GM12864 (cell line): ENCODE results near the gene ALG5.

ENCODE experiments used
- DNase-seq: peaks from one replicate; pipeline ENCODE4 v3.0.0-alpha.2; 2011; ENCODE audit warnings: low read depth
- H3K4me3 ChIP-seq: 2 replicates; pipeline ENCODE4 v1.5.1; 2011; ENCODE audit warnings: mild to moderate bottlenecking, low read depth, low read length, control low read depth
- TF ChIP-seq, protein P1 (sequence below): IDR thresholded peaks from 2 replicates; pipeline ENCODE4 v1.5.1; 2011; ENCODE audit warnings: low read depth, mild to moderate bottlenecking, moderate library complexity, low read length, control low read depth, inconsistent platforms; ENCODE audit errors: missing control alignments

Gene ALG5

DNA sequence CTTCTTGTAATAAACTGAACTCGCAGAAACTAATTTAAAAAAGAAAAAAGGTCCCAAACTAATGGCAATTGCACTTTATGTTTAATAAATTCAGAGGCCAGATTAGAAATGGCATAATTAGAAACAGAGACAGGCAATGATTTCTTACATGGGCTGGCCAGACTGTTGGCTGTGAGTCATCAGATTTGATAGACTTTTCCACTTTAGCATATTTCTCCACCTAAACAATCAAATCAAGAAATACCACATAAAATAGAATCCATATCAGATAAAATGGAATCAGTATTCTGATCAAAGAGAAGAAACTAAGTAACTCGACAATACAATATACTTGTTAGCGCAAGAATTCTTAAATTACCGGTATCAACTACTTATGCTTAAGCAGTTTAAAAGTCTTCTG lies 30.5 kb upstream of the ALG5 start:
- TF ChIP-seq, protein P1, sequence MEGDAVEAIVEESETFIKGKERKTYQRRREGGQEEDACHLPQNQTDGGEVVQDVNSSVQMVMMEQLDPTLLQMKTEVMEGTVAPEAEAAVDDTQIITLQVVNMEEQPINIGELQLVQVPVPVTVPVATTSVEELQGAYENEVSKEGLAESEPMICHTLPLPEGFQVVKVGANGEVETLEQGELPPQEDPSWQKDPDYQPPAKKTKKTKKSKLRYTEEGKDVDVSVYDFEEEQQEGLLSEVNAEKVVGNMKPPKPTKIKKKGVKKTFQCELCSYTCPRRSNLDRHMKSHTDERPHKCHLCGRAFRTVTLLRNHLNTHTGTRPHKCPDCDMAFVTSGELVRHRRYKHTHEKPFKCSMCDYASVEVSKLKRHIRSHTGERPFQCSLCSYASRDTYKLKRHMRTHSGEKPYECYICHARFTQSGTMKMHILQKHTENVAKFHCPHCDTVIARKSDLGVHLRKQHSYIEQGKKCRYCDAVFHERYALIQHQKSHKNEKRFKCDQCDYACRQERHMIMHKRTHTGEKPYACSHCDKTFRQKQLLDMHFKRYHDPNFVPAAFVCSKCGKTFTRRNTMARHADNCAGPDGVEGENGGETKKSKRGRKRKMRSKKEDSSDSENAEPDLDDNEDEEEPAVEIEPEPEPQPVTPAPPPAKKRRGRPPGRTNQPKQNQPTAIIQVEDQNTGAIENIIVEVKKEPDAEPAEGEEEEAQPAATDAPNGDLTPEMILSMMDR = no peak
- H3K4me3 ChIP-seq = no peak overlapping the region
- no peak for DNase-seq

DNA sequence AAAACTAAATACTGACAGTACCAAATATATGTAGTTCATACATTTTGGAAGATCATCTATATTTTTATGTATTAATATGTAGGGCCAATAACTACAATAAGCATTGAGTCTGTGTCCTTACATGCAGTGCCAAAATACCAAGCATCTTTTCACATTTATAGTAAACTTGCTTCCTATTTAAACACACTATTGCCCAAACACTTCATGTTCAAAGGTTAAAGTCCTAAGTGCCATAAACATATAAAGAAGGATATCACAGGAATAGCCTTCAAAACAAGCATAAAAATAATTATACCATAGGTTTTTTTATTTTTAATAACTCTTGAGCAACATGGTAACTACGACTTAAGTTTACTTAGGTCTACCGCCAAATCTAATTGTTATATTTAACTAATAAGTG lies 28.5 kb upstream of the ALG5 start:
- no peak for DNase-seq
- TF ChIP-seq, protein P1 = no peak
- no peak overlapping the region for H3K4me3 ChIP-seq

DNA sequence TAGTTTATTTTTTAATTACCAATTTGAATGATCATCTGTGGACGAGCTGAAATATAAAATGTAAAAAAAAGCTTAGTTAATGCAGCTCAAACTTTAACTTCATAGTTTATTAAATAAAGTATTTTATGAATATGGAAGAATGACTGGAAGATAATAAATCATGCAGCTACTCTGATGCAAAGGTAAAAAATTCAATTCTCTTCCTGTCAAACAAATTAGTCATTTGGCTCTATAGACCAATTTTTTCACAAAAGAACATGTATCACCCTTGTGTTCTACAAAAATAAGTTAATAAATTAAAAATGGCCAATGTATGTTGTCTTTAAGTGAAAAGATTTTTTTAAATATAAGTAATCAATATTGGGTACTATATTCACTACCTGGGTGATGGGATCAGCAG lies 27.6 kb upstream of the ALG5 start:
- DNase-seq = no peak
- no peak overlapping the region for H3K4me3 ChIP-seq
- TF ChIP-seq, protein P1 = no peak

DNA sequence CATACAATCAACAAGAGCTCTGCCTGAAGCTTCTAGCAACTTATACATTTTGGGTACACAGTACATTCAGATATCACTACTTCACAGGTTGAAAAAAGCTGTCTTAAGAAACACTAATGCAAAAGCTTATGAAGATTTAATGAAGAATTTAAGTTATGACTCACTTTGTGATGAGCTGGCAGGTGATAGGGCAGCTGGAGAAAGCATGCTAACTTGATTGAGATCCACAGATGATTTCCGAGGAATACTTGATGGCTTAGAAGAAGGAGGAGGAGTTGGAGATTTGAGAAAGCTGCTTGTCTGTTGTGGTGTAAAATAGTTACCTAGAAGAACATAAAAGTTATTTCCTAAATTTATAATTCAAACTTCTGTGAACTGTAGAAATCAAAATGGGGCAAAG lies 24.7 kb upstream of the ALG5 start:
- DNase-seq = no peak
- TF ChIP-seq, protein P1 = no peak
- H3K4me3 ChIP-seq = no peak overlapping the region

DNA sequence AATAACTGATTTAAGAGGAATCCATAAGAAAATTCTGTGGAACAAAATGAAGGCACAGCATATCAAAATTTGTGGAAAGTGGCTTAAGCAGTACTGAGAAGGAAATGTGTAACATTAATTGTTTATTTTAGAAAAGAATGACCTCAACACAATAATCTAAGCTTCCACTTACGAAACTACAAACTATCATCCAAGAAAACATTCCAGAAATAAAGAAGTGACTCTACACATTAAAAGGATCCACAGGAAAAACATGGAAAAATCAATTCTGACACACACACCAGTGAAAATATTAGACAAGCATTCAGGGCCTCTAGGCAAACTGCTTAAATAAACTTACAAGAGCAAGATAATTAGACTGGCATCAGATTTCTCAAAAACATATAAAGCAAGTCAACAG lies 15.5 kb upstream of the ALG5 start:
- TF ChIP-seq, protein P1 = no peak
- H3K4me3 ChIP-seq = no peak overlapping the region
- no peak for DNase-seq

DNA sequence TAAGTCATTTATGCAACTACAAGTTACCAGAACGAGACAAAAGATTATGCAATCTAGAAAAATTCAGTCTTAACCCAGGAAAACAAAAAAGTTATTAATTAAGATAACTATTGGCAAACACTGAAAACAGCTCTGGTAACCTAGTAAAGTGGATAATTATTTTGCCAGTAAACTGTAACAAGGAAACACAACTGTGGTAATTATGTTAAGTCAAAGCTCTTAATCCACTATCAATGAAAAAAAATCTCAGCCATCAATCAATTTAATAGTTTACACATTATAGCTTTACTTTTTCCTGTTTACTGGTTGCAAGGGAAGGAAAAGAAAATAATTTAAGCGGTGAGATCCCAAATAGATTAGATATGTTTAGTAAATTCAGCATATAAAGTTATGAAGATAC lies 12.6 kb upstream of the ALG5 start:
- no peak overlapping the region for H3K4me3 ChIP-seq
- TF ChIP-seq, protein P1 = no peak
- no peak for DNase-seq

GRCh38 chr13:37011002-37011401 lies 11.9 kb upstream of the ALG5 start:
- DNase-seq = no peak
- TF ChIP-seq, protein P1 = no peak
- H3K4me3 ChIP-seq = no peak overlapping the region
